Measurements from ENCODE around the gene ZNF536. TPM values are rescaled to one million over a fixed set of nuclear protein-coding genes. Genes with fewer than 3 reads are reported as not detected.

ZNF536 gene
- total and polyA plus RNA-seq, 2 donors (not counting 3 experiments of a cell fraction or from before 2014, with no cell fraction given): not detected

- dilution Hi-C loops (cut with MboI; ENCODE audit: extremely low pct_ligation_motif_present, low sequenced_read_pairs) (no loop called here), intact Hi-C loops (cut with micrococcal nuclease) (no loop called here)
- Histone ChIP-seq H3K9me1 (replicated peaks; ENCODE audit: control insufficient read depth, extremely low read depth, insufficient read depth, low read length) (no peaks in the 10 kb centered on the region), H3K79me2 (ENCODE audit: control insufficient read depth, insufficient read depth, low read length) (no peaks in the 10 kb centered on the region), H3K27ac (ENCODE audit: insufficient read depth, low read depth, low read length) (no peak overlapping the region), H2AFZ (ENCODE audit: low read depth, low read length) (no peak overlapping the region), H3K36me3 (ENCODE audit: control insufficient read depth in 2 of 2, extremely low read depth in 1 of 2, insufficient read depth in 2 of 2, low read length in 2 of 2) (no peaks in the 10 kb centered on the region), H3K9me3 (replicated peaks; ENCODE audit: control insufficient read depth, insufficient read depth, low read length) (peaks cover 9% of the 10 kb centered on the region), H3K27me3 (ENCODE audit: control insufficient read depth in 2 of 2, insufficient read depth in 2 of 2, low read length in 2 of 2) (no peaks in the 10 kb centered on the region), H3K4me1 (ENCODE audit: control insufficient read depth, extremely low read depth, insufficient read depth, low read length) (no peaks in the 10 kb centered on the region), H3K9ac (replicated peaks; ENCODE audit: extremely low read depth, insufficient read depth, low read length) (no peak overlapping the region), H4K20me1 (replicated peaks; ENCODE audit: control insufficient read depth, extremely low read depth, insufficient read depth, low read length) (no peaks in the 10 kb centered on the region), H3K4me2 (ENCODE audit: insufficient read depth, low read length) (no peak overlapping the region), H3K4me3 (replicated peaks in 1 of 3; ENCODE audit: insufficient read depth in 1 of 3, low read depth in 1 of 3, low read length in 3 of 3) (no peak overlapping the region)
- ChIA-PET POLR2A (no interaction called here), CTCF (no interaction called here)
- FAIRE-seq: no peak
- BruUV-seq (replicated peaks): no TSS peak
- no peak for TF ChIP-seq POLR2AphosphoS5 (IDR thresholded peaks at IDR 0.05; ENCODE audit: insufficient read depth, low read depth, low read length)
- no peak for TF ChIP-seq POLR2A (IDR thresholded peaks at IDR 0.05; ENCODE audit: low read depth, low read length)
- TF ChIP-seq, protein P1, sequence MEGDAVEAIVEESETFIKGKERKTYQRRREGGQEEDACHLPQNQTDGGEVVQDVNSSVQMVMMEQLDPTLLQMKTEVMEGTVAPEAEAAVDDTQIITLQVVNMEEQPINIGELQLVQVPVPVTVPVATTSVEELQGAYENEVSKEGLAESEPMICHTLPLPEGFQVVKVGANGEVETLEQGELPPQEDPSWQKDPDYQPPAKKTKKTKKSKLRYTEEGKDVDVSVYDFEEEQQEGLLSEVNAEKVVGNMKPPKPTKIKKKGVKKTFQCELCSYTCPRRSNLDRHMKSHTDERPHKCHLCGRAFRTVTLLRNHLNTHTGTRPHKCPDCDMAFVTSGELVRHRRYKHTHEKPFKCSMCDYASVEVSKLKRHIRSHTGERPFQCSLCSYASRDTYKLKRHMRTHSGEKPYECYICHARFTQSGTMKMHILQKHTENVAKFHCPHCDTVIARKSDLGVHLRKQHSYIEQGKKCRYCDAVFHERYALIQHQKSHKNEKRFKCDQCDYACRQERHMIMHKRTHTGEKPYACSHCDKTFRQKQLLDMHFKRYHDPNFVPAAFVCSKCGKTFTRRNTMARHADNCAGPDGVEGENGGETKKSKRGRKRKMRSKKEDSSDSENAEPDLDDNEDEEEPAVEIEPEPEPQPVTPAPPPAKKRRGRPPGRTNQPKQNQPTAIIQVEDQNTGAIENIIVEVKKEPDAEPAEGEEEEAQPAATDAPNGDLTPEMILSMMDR (IDR thresholded peaks at IDR 0.05; ENCODE audit: extremely low read depth in 1 of 2, insufficient read depth in 1 of 2, low read depth in 1 of 2, low read length in 2 of 2): no peak
- no peak for TF ChIP-seq FOS (IDR thresholded peaks at IDR 0.05; ENCODE audit: borderline replicate concordance, insufficient read depth, low read length)
- TF ChIP-seq JUN (IDR thresholded peaks at IDR 0.05; ENCODE audit: borderline replicate concordance, insufficient read depth, insufficient read length, low read depth): no peak
- TF ChIP-seq, protein P2, sequence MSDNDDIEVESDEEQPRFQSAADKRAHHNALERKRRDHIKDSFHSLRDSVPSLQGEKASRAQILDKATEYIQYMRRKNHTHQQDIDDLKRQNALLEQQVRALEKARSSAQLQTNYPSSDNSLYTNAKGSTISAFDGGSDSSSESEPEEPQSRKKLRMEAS (IDR thresholded peaks at IDR 0.05; ENCODE audit: insufficient read depth, insufficient read length): no peak
- TF ChIP-seq GATA2 (IDR thresholded peaks at IDR 0.05; ENCODE audit: insufficient read depth, insufficient read length, low read depth, low read length): no peak
- TF ChIP-seq EZH2 (IDR thresholded peaks at IDR 0.05; ENCODE audit: borderline replicate concordance, low read depth, low read length, severe bottlenecking): no peak
- no peak for TF ChIP-seq MYC (IDR thresholded peaks at IDR 0.05; ENCODE audit: low read depth, low read length)
- no peak for DNase-seq (ENCODE audit: low read depth, low spot score)
Measured at GRCh38 chr19:30428844-30429243, 56.7 kb downstream of the ZNF536 start.
